WTC11 (cell line): Measurements from ENCODE around the gene POLR3A. TPM values are rescaled to one million over a fixed set of nuclear protein-coding genes. Genes with fewer than 3 reads are reported as not detected.

Experiments used
- ATAC-seq: fragments of 200-7000 bp; cut with Tn5 transposase; 2 replicates; pipeline ENCODE4 v1.10.0; 2021; ENCODE audit warnings: mild to moderate bottlenecking, moderate library complexity
- CTCF ChIA-PET: fragments of 300-600 bp; sonication (Branson Sonifier 250); formaldehyde crosslinking; loops from one replicate; lab custom pipeline; 2021; ENCODE audit warnings: antibody characterized with exemption; lab: Charles Lee
- POLR2A ChIA-PET: fragments of 350-600 bp; sonication (Branson Sonifier 250); formaldehyde crosslinking; loops from one replicate; lab custom pipeline; 2021; ENCODE audit warnings: antibody characterized with exemption; lab: Charles Lee
- DNase-seq: peaks from one replicate; pipeline ENCODE4 v3.0.0; 2021; ENCODE audit warnings: low spot score
- H3K27ac Mint-ChIP-seq: 2 replicates; pipeline ENCODE4 v1.8.0; 2021; ENCODE audit warnings: mixed read lengths
- H3K27me3 Mint-ChIP-seq: 2 replicates; pipeline ENCODE4 v1.8.0; 2021; ENCODE audit warnings: low read depth, mild to moderate bottlenecking, moderate library complexity, mixed read lengths
- H3K36me3 Mint-ChIP-seq: 2 replicates; pipeline ENCODE4 v1.8.0; 2021; ENCODE audit warnings: mixed read lengths
- H3K4me1 Mint-ChIP-seq: 2 replicates; pipeline ENCODE4 v1.8.0; 2022; ENCODE audit warnings: mixed read lengths
- H3K4me3 Mint-ChIP-seq: 2 replicates; pipeline ENCODE4 v1.8.0; 2021; ENCODE audit warnings: mild to moderate bottlenecking, moderate library complexity, mixed read lengths
- H3K9me3 Mint-ChIP-seq: 2 replicates; pipeline ENCODE4 v1.8.0; 2021; ENCODE audit warnings: mixed read lengths
- AFF4 ChIP-seq: sonication (generic); formaldehyde crosslinking; IDR thresholded peaks from 2 replicates; pipeline ENCODE4 v1.8.1; 2023; ENCODE audit warnings: mild to moderate bottlenecking, missing genetic modification reagents, borderline replicate concordance
- AR ChIP-seq: fragments of 250-450 bp; sonication (Bioruptor Pico); IDR thresholded peaks from 2 replicates; pipeline ENCODE4 v1.9.0; 2021; ENCODE audit warnings: mild to moderate bottlenecking
- ATF3 ChIP-seq: sonication (generic); formaldehyde crosslinking; conservative IDR thresholded peaks from 2 replicates; pipeline ENCODE4 v1.8.1; 2022; ENCODE audit warnings: mild to moderate bottlenecking, missing genetic modification reagents
- ATF6 ChIP-seq: sonication (generic); formaldehyde crosslinking; IDR thresholded peaks from 2 replicates; pipeline ENCODE4 v1.8.1; 2023; ENCODE audit warnings: mild to moderate bottlenecking, missing genetic modification reagents
- CTCF ChIP-seq: fragments of 200-600 bp; IDR thresholded peaks from 2 replicates; pipeline ENCODE4 v1.8.0; 2022; ENCODE audit warnings: antibody characterized with exemption
- GTF2I ChIP-seq: fragments of 250-450 bp; sonication (Bioruptor Pico); conservative IDR thresholded peaks from 2 replicates; pipeline ENCODE4 v1.4.0; 2021; ENCODE audit warnings: mild to moderate bottlenecking
- IRF1 ChIP-seq: sonication (generic); formaldehyde crosslinking; IDR thresholded peaks from 2 replicates; pipeline ENCODE4 v1.8.0; 2023; ENCODE audit warnings: missing genetic modification reagents
- NFATC4 ChIP-seq: fragments of 250-450 bp; sonication (Bioruptor Pico); IDR thresholded peaks from 2 replicates; pipeline ENCODE4 v1.9.0; 2021; ENCODE audit warnings: mild to moderate bottlenecking
- NFE2L1 ChIP-seq: sonication (generic); formaldehyde crosslinking; IDR thresholded peaks from 2 replicates; pipeline ENCODE4 v1.8.1; 2023; ENCODE audit warnings: missing genetic modification reagents
- NR1H2 ChIP-seq: sonication (generic); formaldehyde crosslinking; IDR thresholded peaks from 2 replicates; pipeline ENCODE4 v1.9.0; 2021; ENCODE audit warnings: mild to moderate bottlenecking, moderate library complexity, missing genetic modification reagents
- PRRX2 ChIP-seq: fragments of 250-450 bp; sonication (Bioruptor Pico); IDR thresholded peaks from 2 replicates; pipeline ENCODE4 v1.8.0; 2021; ENCODE audit warnings: mild to moderate bottlenecking
- SMAD3 ChIP-seq: sonication (generic); formaldehyde crosslinking; IDR thresholded peaks from 2 replicates; pipeline ENCODE4 v1.8.0; 2022; ENCODE audit warnings: missing genetic modification reagents, mild to moderate bottlenecking, borderline replicate concordance
- TEAD1 ChIP-seq: sonication (generic); formaldehyde crosslinking; IDR thresholded peaks from 2 replicates; pipeline ENCODE4 v1.8.0; 2022; ENCODE audit warnings: mild to moderate bottlenecking, missing genetic modification reagents
- TEAD4 ChIP-seq: sonication (generic); formaldehyde crosslinking; IDR thresholded peaks from 2 replicates; pipeline ENCODE4 v1.8.0; 2022; ENCODE audit warnings: mild to moderate bottlenecking, missing genetic modification reagents
- ZNF416 ChIP-seq: fragments of 250-450 bp; sonication (Bioruptor Pico); IDR thresholded peaks from 2 replicates; pipeline ENCODE4 v1.9.0; 2021; ENCODE audit warnings: mild to moderate bottlenecking, inconsistent platforms
- ZNF425 ChIP-seq: fragments of 250-450 bp; sonication (Bioruptor Pico); conservative IDR thresholded peaks from 2 replicates; pipeline ENCODE4 v1.9.0; 2021; ENCODE audit warnings: mild to moderate bottlenecking
- ZNF512 ChIP-seq: sonication (generic); formaldehyde crosslinking; IDR thresholded peaks from 2 replicates; pipeline ENCODE4 v1.8.1; 2022; ENCODE audit warnings: missing genetic modification reagents, borderline replicate concordance
- total RNA-seq: library from RNA; stranded (reverse); gene quantifications from 3 replicates; pipeline ENCODE4 v1.2.3, GENCODE V29; 2021

The POLR3A gene
- total RNA-seq, 1 experiment from 2014 or later, result 32.2 TPM

- TF ChIP-seq ZNF512 (no peak), NFATC4 (CRISPR knock-in tag) (no peak)
Measured at GRCh38 chr10:77979221-77979620, 50.1 kb downstream of the POLR3A start (continued).

GRCh38 chr10:77978360-77978759 is 51.0 kb downstream of the POLR3A start:
- H3K4me3 Mint-ChIP-seq, result no peak overlapping the region
- H3K4me1 Mint-ChIP-seq, result peaks cover 14% of the 10 kb centered on the region
- no peaks in the 10 kb centered on the region for H3K27me3 Mint-ChIP-seq
- TF ChIP-seq TEAD1 (no peak), ATF3 (CRISPR knock-in tag) (no peak), IRF1 (CRISPR knock-in tag) (no peak), TEAD4 (CRISPR knock-in tag) (no peak), ZNF425 (CRISPR knock-in tag) (no peak), SMAD3 (CRISPR knock-in tag) (no peak), GTF2I (CRISPR knock-in tag) (no peak), AFF4 (no peak), NR1H2 (CRISPR knock-in tag) (no peak), NFE2L1 (no peak), ATF6 (CRISPR knock-in tag) (no peak), AR (CRISPR knock-in tag) (no peak), ZNF416 (no peak), PRRX2 (CRISPR knock-in tag) (no peak), CTCF (no peak), NFATC4 (CRISPR knock-in tag) (no peak)
- ChIA-PET CTCF (no interaction called here), POLR2A (no interaction called here)
- peaks cover 53% of the 10 kb centered on the region for H3K36me3 Mint-ChIP-seq
- H3K9me3 Mint-ChIP-seq, result no peaks in the 10 kb centered on the region
- ATAC-seq (no peak), DNase-seq (no peak)
- no peak overlapping the region for H3K27ac Mint-ChIP-seq
